ENCODE results near the gene NOTCH1. TPM values are rescaled to one million over a fixed set of nuclear protein-coding genes. Genes with fewer than 3 reads are reported as not detected.

NOTCH1 gene
- total RNA-seq, 3 donors from 2014 or later (not counting 1 experiment from before 2014, with no cell fraction given) = 126 to 228 (median 192) TPM

- ATAC-seq (no peak), DNase-seq (no peak)
- Mint-ChIP-seq H3K36me3 (peaks cover 15% of the 10 kb centered on the region), H3K9me3 (no peaks in the 10 kb centered on the region), H3K27me3 (ENCODE audit: low read depth in 2 of 2) (no peaks in the 10 kb centered on the region), H3K4me3 (no peak overlapping the region), H3K4me1 (no peaks in the 10 kb centered on the region), H3K27ac (no peak overlapping the region)
- Histone ChIP-seq H3K27ac (ENCODE audit: low read length) (no peak overlapping the region), H3K27me3 (ENCODE audit: control insufficient read depth, insufficient read depth, low read length) (no peaks in the 10 kb centered on the region), H3K4me3 (ENCODE audit: low read length) (no peak overlapping the region), H3K4me1 (ENCODE audit: control insufficient read depth, insufficient read depth, low read length) (no peaks in the 10 kb centered on the region), H3K36me3 (ENCODE audit: control insufficient read depth, insufficient read depth, low read length) (peaks cover 81% of the 10 kb centered on the region), H3K9me3 (ENCODE audit: control insufficient read depth, insufficient read depth, low read length) (no peaks in the 10 kb centered on the region)
- no peak for TF ChIP-seq CTCF (IDR thresholded peaks at IDR 0.05)
- WGBS (ENCODE audit: insufficient coverage) = 95% methylated on average over 3 of the region's 3 CpGs
- intact Hi-C loops (cut with micrococcal nuclease) = no loop called here
These were observed 97.2 kb downstream of the NOTCH1 start for GRCh38 chr9:136448655-136449054.

GRCh38 chr9:136447173-136447778 is 98.6 kb downstream of the NOTCH1 start:
- no peaks in the 10 kb centered on the region for H3K9me3 Mint-ChIP-seq
- intact Hi-C loops (cut with micrococcal nuclease) = no loop called here
- no peaks in the 10 kb centered on the region for H3K27me3 Mint-ChIP-seq (ENCODE audit: low read depth in 2 of 2)
- H3K36me3 Mint-ChIP-seq = peaks cover 22% of the 10 kb centered on the region
- Histone ChIP-seq H3K27ac (ENCODE audit: low read length) (no peak overlapping the region), H3K4me1 (ENCODE audit: control insufficient read depth, insufficient read depth, low read length) (no peaks in the 10 kb centered on the region), H3K4me3 (ENCODE audit: low read length) (no peak overlapping the region), H3K36me3 (ENCODE audit: control insufficient read depth, insufficient read depth, low read length) (peaks cover 85% of the 10 kb centered on the region), H3K27me3 (ENCODE audit: control insufficient read depth, insufficient read depth, low read length) (no peaks in the 10 kb centered on the region), H3K9me3 (ENCODE audit: control insufficient read depth, insufficient read depth, low read length) (no peaks in the 10 kb centered on the region)
- TF ChIP-seq CTCF (IDR thresholded peaks at IDR 0.05) = no peak
- H3K27ac Mint-ChIP-seq = no peak overlapping the region
- no peaks in the 10 kb centered on the region for H3K4me1 Mint-ChIP-seq
- ATAC-seq (no peak), DNase-seq (no peak)
- WGBS (ENCODE audit: insufficient coverage) = 97% methylated on average over 27 of the region's 27 CpGs
- no peak overlapping the region for H3K4me3 Mint-ChIP-seq

GRCh38 chr9:136445799-136446198 is 100.0 kb downstream of the NOTCH1 start:
- Histone ChIP-seq H3K9me3 (ENCODE audit: control insufficient read depth, insufficient read depth, low read length) (no peaks in the 10 kb centered on the region), H3K4me1 (ENCODE audit: control insufficient read depth, insufficient read depth, low read length) (no peaks in the 10 kb centered on the region), H3K27ac (ENCODE audit: low read length) (no peak overlapping the region), H3K4me3 (ENCODE audit: low read length) (no peak overlapping the region), H3K36me3 (ENCODE audit: control insufficient read depth, insufficient read depth, low read length) (peaks cover 83% of the 10 kb centered on the region), H3K27me3 (ENCODE audit: control insufficient read depth, insufficient read depth, low read length) (no peaks in the 10 kb centered on the region)
- TF ChIP-seq CTCF (IDR thresholded peaks at IDR 0.05) = no peak
- intact Hi-C loops (cut with micrococcal nuclease) = no loop called here
- WGBS (ENCODE audit: insufficient coverage) = 98% methylated on average over 7 of the region's 7 CpGs
- Mint-ChIP-seq H3K27ac (no peak overlapping the region), H3K4me1 (no peaks in the 10 kb centered on the region), H3K36me3 (peaks cover 22% of the 10 kb centered on the region), H3K9me3 (no peaks in the 10 kb centered on the region), H3K4me3 (no peak overlapping the region), H3K27me3 (ENCODE audit: low read depth in 2 of 2) (no peaks in the 10 kb centered on the region)
- ATAC-seq (no peak), DNase-seq (no peak)

Other genes with a start within 250 kb of the NOTCH1 start
- gene CCDC187, start 242.0 kb downstream of the NOTCH1 start, total RNA-seq = under 1 TPM in 1 of 3 donors, not detected in 2; 0.18 TPM
- 1 to 10 TPM; 2.6 to 4.2 (median 3.4) TPM for gene GPSM1, start 218.5 kb downstream of the NOTCH1 start, total RNA-seq
- gene DNLZ, start 182.3 kb downstream of the NOTCH1 start, total RNA-seq = 10 to 100 TPM; 24.6 to 34.8 (median 28.9) TPM
- gene CARD9, start 172.4 kb downstream of the NOTCH1 start, total RNA-seq = 1 to 10 TPM; 1.6 to 4.2 (median 4.0) TPM
- gene SNAPC4, start 145.9 kb downstream of the NOTCH1 start, total RNA-seq = 10 to 100 TPM in 1 of 3 donors, 1 to 10 TPM in 2; 9.0 to 11.3 (median 9.4) TPM
- 10 to 100 TPM; 38.7 to 62.3 (median 41.6) TPM for gene ENTR1, start 135.4 kb downstream of the NOTCH1 start, total RNA-seq
- 10 to 100 TPM; 78.3 to 84.8 (median 79.3) TPM for gene PMPCA, start 135.4 kb downstream of the NOTCH1 start, total RNA-seq
- 10 to 100 TPM; 12.1 to 15.7 (median 14.4) TPM for gene INPP5E, start 106.2 kb downstream of the NOTCH1 start, total RNA-seq
- gene SEC16A, start 63.0 kb downstream of the NOTCH1 start, total RNA-seq = 10 to 100 TPM; 84.3 to 89.0 (median 87.1) TPM
- under 1 TPM; 0.28 to 0.47 (median 0.29) TPM for gene EGFL7, start 116.9 kb upstream of the NOTCH1 start, total RNA-seq
- gene AGPAT2, start 141.4 kb upstream of the NOTCH1 start, total RNA-seq = 10 to 100 TPM; 10.3 to 19.4 (median 12.0) TPM
- gene DIPK1B, start 166.5 kb upstream of the NOTCH1 start, total RNA-seq = under 1 TPM in 2 of 3 donors, not detected in 1; 0.31 to 0.39 TPM
- gene LCN10, start 196.9 kb upstream of the NOTCH1 start, total RNA-seq = not detected
- not detected for gene LCN6, start 202.5 kb upstream of the NOTCH1 start, total RNA-seq
- not detected for gene LCN8, start 212.2 kb upstream of the NOTCH1 start, total RNA-seq
- gene LCN15, start 218.5 kb upstream of the NOTCH1 start, total RNA-seq = not detected
- 10 to 100 TPM; 22.4 to 26.9 (median 26.6) TPM for gene TMEM141, start 245.3 kb upstream of the NOTCH1 start, total RNA-seq